Upper lobe of left lung (tissue), 6 donors: ENCODE results near the gene GASK1B. TPM values are rescaled to one million over a fixed set of nuclear protein-coding genes. Genes with fewer than 3 reads are reported as not detected.

Experiments used
- ATAC-seq, 2 donors: fragments of 200-7000 bp; cut with Tn5 transposase; one replicate each; pipeline ENCODE4 v1.9.1; 2022; ENCODE audit warnings: mild to moderate bottlenecking in 2 of 2, moderate library complexity in 2 of 2; ENCODE audit not compliant: low FRiP score in 2 of 2
- DNase-seq, 2 donors: peaks; one replicate each; pipeline ENCODE4 v3.0.0-alpha.2; 2019 to 2020
- H3K27ac ChIP-seq, 4 donors: fragments of 200-600 bp; sonication (generic); one replicate each; pipeline ENCODE4 v1.5.1; 2016 to 2019
- H3K27me3 ChIP-seq, 4 donors: fragments of 200-600 bp; sonication (generic); one replicate each; pipeline ENCODE4 v1.5.1; 2017 to 2019
- H3K36me3 ChIP-seq, 4 donors: fragments of 200-600 bp; sonication (generic); one replicate each; pipeline ENCODE4 v1.5.1; 2016 to 2019
- H3K4me1 ChIP-seq, 4 donors: fragments of 200-600 bp; sonication (generic); one replicate each; pipeline ENCODE4 v1.5.1; 2018 to 2019
- H3K4me3 ChIP-seq, 4 donors: fragments of 200-600 bp; sonication (generic); one replicate each; pipeline ENCODE4 v1.5.1; 2017 to 2019; ENCODE audit warnings: mild to moderate bottlenecking in 2 of 4, moderate library complexity in 1 of 4
- H3K9me3 ChIP-seq, 4 donors: fragments of 200-600 bp; sonication (generic); one replicate each; pipeline ENCODE4 v1.5.1; 2018 to 2019
- CTCF ChIP-seq, 6 experiments: fragments of 450-650 bp in 4 of 6; fragments of 200-600 bp in 2 of 6; sonication (generic) in 2 of 6; IDR thresholded peaks; one replicate each; pipeline ENCODE4 v1.5.1; 2016 to 2019; ENCODE audit warnings: antibody characterized with exemption in 6 of 6
- EP300 ChIP-seq, 4 donors: sonication (generic); formaldehyde crosslinking; IDR thresholded peaks; one replicate each; pipeline ENCODE4 v1.5.1; 2017; ENCODE audit warnings: antibody characterized with exemption in 4 of 4, control low read depth in 2 of 4
- POLR2A ChIP-seq, 4 donors: fragments of 450-650 bp; IDR thresholded peaks; one replicate each; pipeline ENCODE4 v1.5.1; 2016 to 2017; ENCODE audit warnings: antibody characterized with exemption in 4 of 4, mild to moderate bottlenecking in 2 of 4
- POLR2AphosphoS5 ChIP-seq, 2 donors: sonication (generic); formaldehyde crosslinking; IDR thresholded peaks; one replicate each; pipeline ENCODE4 v1.5.1; 2017; ENCODE audit warnings: antibody characterized with exemption in 2 of 2
- WGBS, 2 donors: methylation state at CpG; one replicate each; pipeline ENCODE4 v1.1.5; 2017 to 2018; 5-methylcytosine and 5-hydroxymethylcytosine counted together
- total RNA-seq, 6 donors: library from RNA; depleted of rRNA in 4 of 6; stranded (reverse); fragments of >200 nt in 4 of 6; gene quantifications; one replicate each; pipeline versions ENCODE4 v1.1.0 to v1.2.1, GENCODE V29; 2016 to 2021
- donor health status: DM: no; HTN: no; CAD: no; lungs with moderate emphysema.
- donor health status: DM: no; HTN: yes; CAD: no; lungs with severe emphysema.

The GASK1B gene
- total RNA-seq, 6 donors from 2014 or later = 12.6 to 35.8 (median 27.1) TPM

- ATAC-seq (no peak), DNase-seq (no peak)
- H3K36me3 ChIP-seq = no peaks in the 10 kb centered on the region
- H3K27me3 ChIP-seq = no peaks in the 10 kb centered on the region
- no peaks in the 10 kb centered on the region for H3K9me3 ChIP-seq
- 73 to 79% methylated on average over 4 of the region's 4 CpGs for WGBS, 2 donors
- H3K4me1 ChIP-seq = no peaks in the 10 kb centered on the region
- no peak overlapping the region for H3K27ac ChIP-seq
- TF ChIP-seq EP300 (IDR thresholded peaks at IDR 0.05) = no peak
- no peak for TF ChIP-seq POLR2AphosphoS5 (IDR thresholded peaks at IDR 0.05)
- TF ChIP-seq CTCF (IDR thresholded peaks at IDR 0.05) = no peak
- no peak for TF ChIP-seq POLR2A (IDR thresholded peaks at IDR 0.05)
- H3K4me3 ChIP-seq = no peak overlapping the region
Observed at GRCh38 chr4:158159718-158160094, 13.1 kb downstream of the GASK1B start.

DNA sequence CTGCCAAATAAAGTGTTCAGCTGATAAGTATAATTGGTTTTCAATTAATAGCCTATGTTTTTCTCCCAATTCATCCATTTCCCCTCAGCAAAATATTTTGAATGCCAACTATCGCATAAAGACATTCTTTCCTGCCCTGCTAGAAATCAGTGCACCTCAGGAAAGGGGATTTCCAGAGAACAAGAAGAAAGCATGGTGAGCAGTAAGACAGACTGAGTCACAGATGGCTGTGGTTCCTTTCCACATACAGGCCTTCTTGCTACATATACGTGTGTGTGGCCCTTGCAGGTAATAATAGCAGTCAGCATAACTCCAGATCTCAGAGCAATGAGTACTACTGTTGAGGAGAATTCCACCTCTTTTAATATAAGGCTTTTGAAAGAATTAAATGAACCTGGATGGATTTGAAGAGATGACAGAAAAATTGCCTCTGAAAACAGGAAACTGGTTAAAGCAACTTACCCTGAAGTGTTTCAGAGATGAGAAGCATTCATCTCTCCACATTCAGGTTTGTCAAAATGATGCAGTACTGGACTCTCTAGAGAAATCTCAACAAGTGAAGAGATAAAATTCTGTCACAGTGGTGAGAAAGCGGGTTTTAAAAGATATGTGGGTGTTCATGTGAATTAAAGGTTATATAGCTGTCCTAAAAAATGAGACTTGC, 13.6 kb downstream of the GASK1B start:
- H3K4me3 ChIP-seq = no peak overlapping the region
- 69 to 73% methylated on average over 3 of the region's 3 CpGs for WGBS, 2 donors

GRCh38 chr4:158157412-158157811, 15.4 kb downstream of the GASK1B start:
- Histone ChIP-seq H3K4me1 (no peaks in the 10 kb centered on the region), H3K36me3 (no peaks in the 10 kb centered on the region), H3K27me3 (no peaks in the 10 kb centered on the region), H3K9me3 (no peaks in the 10 kb centered on the region), H3K27ac (no peak overlapping the region), H3K4me3 (no peak overlapping the region)
- WGBS, 2 donors = 65 to 69% methylated on average over 4 of the region's 4 CpGs
- ATAC-seq (no peak), DNase-seq (no peak)
- TF ChIP-seq CTCF (IDR thresholded peaks at IDR 0.05) (no peak), EP300 (IDR thresholded peaks at IDR 0.05) (no peak)

More for the DNA sequence above, 13.6 kb downstream of the GASK1B start:
- H3K27me3 ChIP-seq = no peaks in the 10 kb centered on the region
- TF ChIP-seq POLR2AphosphoS5 (IDR thresholded peaks at IDR 0.05) (no peak), POLR2A (IDR thresholded peaks at IDR 0.05) (no peak), CTCF (IDR thresholded peaks at IDR 0.05) (no peak), EP300 (IDR thresholded peaks at IDR 0.05) (no peak)
- H3K36me3 ChIP-seq = no peaks in the 10 kb centered on the region
- no peaks in the 10 kb centered on the region for H3K4me1 ChIP-seq
- H3K9me3 ChIP-seq = no peaks in the 10 kb centered on the region
- ATAC-seq = no peak
- no peak for DNase-seq
- no peak overlapping the region for H3K27ac ChIP-seq

DNA sequence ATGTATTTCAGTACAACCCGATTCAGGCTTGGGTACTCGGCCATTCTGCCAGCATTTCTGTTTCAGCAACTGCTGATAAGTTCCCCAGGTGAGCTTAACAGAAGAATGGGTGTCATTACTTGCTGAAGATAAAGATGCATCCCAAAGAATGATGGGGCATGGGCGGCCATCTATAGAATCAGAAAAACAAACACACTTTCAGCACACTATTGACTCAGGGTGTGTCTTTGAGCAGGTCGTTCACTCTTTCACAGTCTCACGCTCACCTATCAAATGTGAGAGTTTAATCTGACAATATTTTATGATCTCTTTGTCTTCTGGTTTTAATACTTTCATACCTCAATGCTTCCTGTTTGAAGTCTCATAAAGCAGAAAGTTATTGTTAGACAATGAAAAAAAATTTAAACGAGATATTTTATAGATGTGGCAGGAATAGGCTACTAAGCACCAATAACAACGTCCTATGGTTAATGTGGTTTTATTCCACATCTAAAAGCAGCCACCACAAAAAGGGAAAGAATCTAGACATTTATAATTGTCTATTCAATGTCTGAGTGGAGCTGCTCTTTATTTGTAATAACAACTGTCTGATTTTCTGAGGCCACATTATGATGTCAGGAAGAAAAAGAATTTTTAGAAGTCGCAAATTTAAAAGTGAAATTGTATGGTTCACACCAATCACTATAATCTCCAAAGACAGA, 17.0 kb downstream of the GASK1B start:
- no peaks in the 10 kb centered on the region for H3K36me3 ChIP-seq
- TF ChIP-seq EP300 (IDR thresholded peaks at IDR 0.05) = no peak
- no peak for TF ChIP-seq POLR2A (IDR thresholded peaks at IDR 0.05)
- no peak for TF ChIP-seq CTCF (IDR thresholded peaks at IDR 0.05)
- TF ChIP-seq POLR2AphosphoS5 (IDR thresholded peaks at IDR 0.05) = no peak
- H3K4me3 ChIP-seq = no peak overlapping the region
- H3K4me1 ChIP-seq = no peaks in the 10 kb centered on the region
- no peak overlapping the region for H3K27ac ChIP-seq
- H3K9me3 ChIP-seq = no peaks in the 10 kb centered on the region
- ATAC-seq (no peak), DNase-seq (no peak)
- 61 to 62% methylated on average over 8 of the region's 8 CpGs for WGBS, 2 donors
- H3K27me3 ChIP-seq = no peaks in the 10 kb centered on the region

DNA sequence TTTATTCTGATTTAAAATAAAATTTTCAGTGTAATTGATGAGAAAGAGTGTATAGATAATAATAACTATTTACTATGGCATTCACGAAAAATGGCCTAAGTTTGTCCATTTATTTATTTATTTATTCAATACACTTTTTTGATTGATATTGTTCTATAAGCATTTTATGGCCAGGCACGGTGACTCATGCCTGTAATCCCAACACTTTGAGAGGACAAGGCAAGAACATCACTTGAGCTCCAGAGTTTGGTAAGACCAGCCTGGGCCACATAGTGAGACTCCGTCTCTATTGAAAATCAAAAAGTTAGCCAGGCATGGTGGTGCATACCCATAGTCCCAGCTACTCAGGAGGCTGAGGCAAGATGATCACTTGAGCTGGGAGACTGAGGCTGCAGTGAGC, 25.7 kb downstream of the GASK1B start:
- DNase-seq (no peak), ATAC-seq (no peak)
- Histone ChIP-seq H3K36me3 (no peaks in the 10 kb centered on the region), H3K4me3 (no peak overlapping the region), H3K27ac (no peak overlapping the region), H3K27me3 (no peaks in the 10 kb centered on the region), H3K4me1 (no peaks in the 10 kb centered on the region), H3K9me3 (no peaks in the 10 kb centered on the region)
- 85 to 88% methylated on average over 3 of the region's 3 CpGs for WGBS, 2 donors
- TF ChIP-seq POLR2A (IDR thresholded peaks at IDR 0.05) (no peak), POLR2AphosphoS5 (IDR thresholded peaks at IDR 0.05) (no peak), EP300 (IDR thresholded peaks at IDR 0.05) (no peak), CTCF (IDR thresholded peaks at IDR 0.05) (no peak)
